Thoracic aorta (tissue), 2 donors: ENCODE measurements around the gene EVA1C. TPM values are rescaled to one million over a fixed set of nuclear protein-coding genes. Genes with fewer than 3 reads are reported as not detected.
"Not testable (repeated sequence)": the region's sequence is repeated elsewhere in the genome, so short reads cannot be mapped to it uniquely, and the experiment has no call there.

Source experiments
- ATAC-seq: fragments of 150-250 bp; one replicate; pipeline ENCODE4 v1.8.0; 2017; ENCODE audit warnings: low read depth; ENCODE audit not compliant: insufficient number of reproducible peaks, low FRiP score
- DNase-seq: peaks from one replicate; pipeline ENCODE4 v3.0.0-alpha.2; 2020; ENCODE audit warnings: low spot score
- H3K27ac ChIP-seq, 2 donors: fragments of 200-600 bp; sonication (generic); 1 replicate in 1 of 2; 2 replicates in 1 of 2; pipeline ENCODE4 v1.5.1; 2016; ENCODE audit warnings: mild to moderate bottlenecking in 2 of 2, moderate library complexity in 2 of 2
- H3K27me3 ChIP-seq: fragments of 200-600 bp; sonication (generic); replicated peaks from 2 replicates; pipeline ENCODE4 v1.6.0; 2016; ENCODE audit warnings: mild to moderate bottlenecking; ENCODE audit not compliant: insufficient read depth
- H3K36me3 ChIP-seq: fragments of 200-600 bp; sonication (generic); one replicate; pipeline ENCODE4 v1.5.1; 2016
- H3K4me1 ChIP-seq, 2 donors: fragments of 200-600 bp; sonication (generic); 1 replicate in 1 of 2; 2 replicates in 1 of 2; pipeline versions ENCODE4 v1.5.1 to v1.6.0; 2016; ENCODE audit warnings: low read depth in 2 of 2, mild to moderate bottlenecking in 1 of 2; ENCODE audit not compliant: control insufficient read depth in 1 of 2
- H3K4me3 ChIP-seq: fragments of 200-600 bp; sonication (generic); 2 replicates; pipeline ENCODE4 v1.5.1; 2016; ENCODE audit warnings: mild to moderate bottlenecking
- H3K9me3 ChIP-seq: fragments of 200-600 bp; sonication (generic); 2 replicates; pipeline ENCODE4 v1.5.1; 2016
- CTCF ChIP-seq: fragments of 200-600 bp; sonication (generic); IDR thresholded peaks from one replicate; pipeline ENCODE4 v1.5.1; 2019; ENCODE audit warnings: antibody characterized with exemption
- total RNA-seq, 2 donors: library from RNA; depleted of rRNA; stranded (reverse); fragments of >200 nt; gene quantifications; one replicate each; pipeline versions ENCODE4 v1.1.0 to v1.2.3, GENCODE V29; 2016

The EVA1C gene
- total RNA-seq, 2 donors from 2014 or later = 81.2 to 115 TPM

GRCh38 chr21:32537569-32537881, 125.0 kb downstream of the EVA1C start:
- no peak overlapping the region for H3K4me3 ChIP-seq
- no peak overlapping the region for H3K27ac ChIP-seq
- no peak for ATAC-seq
- no peaks in the 10 kb centered on the region for H3K9me3 ChIP-seq
- no peaks in the 10 kb centered on the region for H3K27me3 ChIP-seq
- no peaks in the 10 kb centered on the region for H3K36me3 ChIP-seq
- TF ChIP-seq CTCF = no peak
- H3K4me1 ChIP-seq = no peaks in the 10 kb centered on the region
- no peak for DNase-seq

- no peak for ATAC-seq
- no peak for DNase-seq
- H3K27ac ChIP-seq = no peak overlapping the region
- H3K4me1 ChIP-seq = no peaks in the 10 kb centered on the region
- no peaks in the 10 kb centered on the region for H3K27me3 ChIP-seq
- no peak overlapping the region for H3K4me3 ChIP-seq
- TF ChIP-seq CTCF = no peak
- H3K36me3 ChIP-seq = no peaks in the 10 kb centered on the region
- H3K9me3 ChIP-seq = no peaks in the 10 kb centered on the region
These were observed 125.8 kb downstream of the EVA1C start for GRCh38 chr21:32538147-32538792.

GRCh38 chr21:32539378-32539777, 126.9 kb downstream of the EVA1C start:
- no peak overlapping the region for H3K4me3 ChIP-seq
- H3K36me3 ChIP-seq = no peaks in the 10 kb centered on the region
- H3K9me3 ChIP-seq = no peaks in the 10 kb centered on the region
- no peak for TF ChIP-seq CTCF
- DNase-seq = no peak
- no peaks in the 10 kb centered on the region for H3K27me3 ChIP-seq
- H3K27ac ChIP-seq = no peak overlapping the region
- ATAC-seq = no peak
- no peaks in the 10 kb centered on the region for H3K4me1 ChIP-seq

GRCh38 chr21:32543056-32543455, 130.6 kb downstream of the EVA1C start:
- H3K4me3 ChIP-seq, ATAC-seq, H3K36me3 ChIP-seq, H3K27me3 ChIP-seq, H3K27ac ChIP-seq, DNase-seq, H3K4me1 ChIP-seq, H3K9me3 ChIP-seq: not testable (repeated sequence)

- no peak overlapping the region for H3K4me3 ChIP-seq
- DNase-seq = no peak
- ATAC-seq = no peak
These were observed 131.5 kb downstream of the EVA1C start for GRCh38 chr21:32543975-32544374.

More at GRCh38 chr21:32543975-32544374, 131.5 kb downstream of the EVA1C start:
- Histone ChIP-seq H3K4me1 (no peaks in the 10 kb centered on the region), H3K36me3 (no peaks in the 10 kb centered on the region), H3K27me3 (no peaks in the 10 kb centered on the region), H3K27ac (no peak overlapping the region), H3K9me3 (no peaks in the 10 kb centered on the region)
- no peak for TF ChIP-seq CTCF
